ENCODE data around the gene UBTF. TPM values are rescaled to one million over a fixed set of nuclear protein-coding genes. Genes with fewer than 3 reads are reported as not detected.
A peak's percentile ranks its signal among the peaks of the same experiment; 100 is the strongest.

Gene UBTF
- total and polyA plus RNA-seq, 2 of the 8 experiments (the other 6 are each of a cell fraction or from before 2014, with no cell fraction given): 14.7 to 106 TPM

- no peak overlapping the region for H4K91ac ChIP-seq (replicated peaks; ENCODE audit: insufficient read length, low read length)
- no peak for FAIRE-seq
- no peak overlapping the region for H2AFZ ChIP-seq (ENCODE audit: low read length)
- H3K36me3 ChIP-seq (ENCODE audit: control insufficient read depth in 2 of 4, insufficient read depth in 4 of 4, low read length in 3 of 4): peaks cover 41 to 78% (median 60%) of the 10 kb centered on the region in 4 experiments
- H3K23me2 ChIP-seq (ENCODE audit: low read depth, low read length): no peaks in the 10 kb centered on the region
- peaks cover 0 to 13% of the 10 kb centered on the region in 2 experiments for H4K20me1 ChIP-seq (replicated peaks in 1 of 2; ENCODE audit: control insufficient read depth in 1 of 2, insufficient read depth in 2 of 2, low read length in 2 of 2)
- H2BK120ac ChIP-seq (replicated peaks; ENCODE audit: low read depth, low read length): no peak overlapping the region
- H3K27me3 ChIP-seq (replicated peaks in 1 of 4; ENCODE audit: control insufficient read depth in 3 of 4, extremely low read depth in 1 of 4, insufficient read depth in 3 of 4, low read length in 3 of 4): no peaks in the 10 kb centered on the region
- no peak overlapping the region for H3K23ac ChIP-seq (ENCODE audit: insufficient read length)
- H4K8ac ChIP-seq (ENCODE audit: extremely low read depth, insufficient read depth, low read length): peak overlapping the region; percentile 80; the same call in 1 of the 2 replicates
- no peaks in the 10 kb centered on the region for H3K9me3 ChIP-seq (ENCODE audit: insufficient read depth in 2 of 2, low read depth in 1 of 2, low read length in 1 of 2)
- no peak overlapping the region for H3K4ac ChIP-seq (replicated peaks; ENCODE audit: insufficient read length, low read depth, low read length)
- peak overlapping the region; percentile 75; the same call in 1 of the 2 replicates for H2BK5ac ChIP-seq (ENCODE audit: low read depth, low read length)
- H3K79me1 ChIP-seq (ENCODE audit: low read depth, low read length): peaks cover 7% of the 10 kb centered on the region
- H2BK20ac ChIP-seq (ENCODE audit: low read length): no peak overlapping the region
- peaks cover 0 to 6% of the 10 kb centered on the region in 2 experiments; a peak in 1 of 4 replicates for H3K79me2 ChIP-seq (ENCODE audit: control insufficient read depth in 1 of 2, insufficient read depth in 2 of 2, low read length in 2 of 2)
- no peak overlapping the region for H2BK15ac ChIP-seq (ENCODE audit: low read length)
- no peak overlapping the region; the same call in 1 of the 2 replicates for H2BK12ac ChIP-seq (ENCODE audit: low read depth, low read length)
- H3K56ac ChIP-seq (replicated peaks; ENCODE audit: insufficient read length, low read depth, low read length): no peak overlapping the region
- H3K27ac ChIP-seq (ENCODE audit: low read depth, low read length): no peak overlapping the region
- no peak overlapping the region for H4K5ac ChIP-seq (ENCODE audit: insufficient read length, low read depth, low read length)
- POLR2A ChIA-PET (ENCODE audit: partially characterized antibody): interaction anchor here (0.7 to 10.4 kb wide), 16 partner anchors 8 to 150 kb away, joined by 3 to 135 read pairs (median 4); partner anchors contain the start of genes ATXN7L3, GRN, SLC25A39 and TMUB2
- CTCF ChIA-PET (ENCODE audit: partially characterized antibody): interaction anchor here (0.6 to 12.7 kb wide), 36 partner anchors 8 to 165 kb away, joined by 3 to 158 read pairs (median 6); partner anchors contain the start of genes GRN, HROB, RUNDC3A and SLC25A39
- peaks cover 0 to 11% (median 3%) of the 10 kb centered on the region in 4 experiments; a peak in 5 of 7 replicates for H3K4me1 ChIP-seq (replicated peaks in 1 of 4; ENCODE audit: control insufficient read depth in 3 of 4, insufficient read depth in 4 of 4, low read length in 3 of 4)
- no peak for DNase-seq (ENCODE audit: low read depth in 1 of 2, low spot score in 2 of 2)
- no peak overlapping the region for H3K4me3 ChIP-seq (ENCODE audit: extremely low read depth in 1 of 4, insufficient read depth in 2 of 4, low read depth in 3 of 4, low read length in 4 of 4)
- H2AK5ac ChIP-seq (ENCODE audit: low read depth, low read length): no peak overlapping the region
- H3K4me2 ChIP-seq (ENCODE audit: insufficient read depth in 1 of 2, low read depth in 2 of 2, low read length in 2 of 2): no peak overlapping the region; a peak in 1 of 4 replicates
- H3K9ac ChIP-seq (replicated peaks in 1 of 4; ENCODE audit: extremely low read depth in 1 of 4, low read depth in 3 of 4, low read length in 3 of 4): no peak overlapping the region; a peak in 1 of 7 replicates
- WGBS, 2 experiments (ENCODE audit: extremely low coverage in 1 of 2, insufficient coverage in 1 of 2, insufficient read length in 1 of 2, insufficient replicate concordance in 2 of 2, low coverage in 1 of 2, low lambda C conversion rate in 2 of 2, missing lambda C conversion rate in 1 of 2): 92% methylated on average over 26 of the region's 30 CpGs; no CpG with 5 or more reads in 1 of the 2 experiments
- no peak overlapping the region for H3K14ac ChIP-seq (ENCODE audit: insufficient read length)
- H3K18ac ChIP-seq (ENCODE audit: extremely low read depth, low read length): no peak overlapping the region
- TF ChIP-seq RAD21 (IDR thresholded peaks at IDR 0.05 in 1 of 2, conservative IDR thresholded peaks at IDR 0.05 in 1 of 2; ENCODE audit: low read depth in 2 of 2, low read length in 2 of 2) (no peak), TCF12 (IDR thresholded peaks at IDR 0.05; ENCODE audit: low read depth, low read length) (no peak), POU5F1 (IDR thresholded peaks at IDR 0.05; ENCODE audit: low read depth, low read length) (no peak), BACH1 (IDR thresholded peaks at IDR 0.05; ENCODE audit: low read length) (no peak), KDM4A (IDR thresholded peaks at IDR 0.05; ENCODE audit: low read depth, low read length, severe bottlenecking) (no peak), RFX5 (IDR thresholded peaks at IDR 0.05; ENCODE audit: borderline replicate concordance, low read depth, low read length) (no peak), NANOG (IDR thresholded peaks at IDR 0.05; ENCODE audit: insufficient read depth, low read depth, low read length, poor library complexity, severe bottlenecking) (no peak), TAF1 (IDR thresholded peaks at IDR 0.05; ENCODE audit: low read depth, low read length) (no peak), ATF3 (IDR thresholded peaks at IDR 0.05; ENCODE audit: insufficient read depth, low read depth, low read length) (no peak)
Measured at GRCh38 chr17:44211281-44212265, 7.9 kb downstream of the UBTF start.
